HepG2 (cell line): Measurements from ENCODE around the gene SH3BP2.

ENCODE experiments used
- ATF2 ChIP-seq: sonication (generic); formaldehyde crosslinking; IDR thresholded peaks from 2 replicates; pipeline ENCODE4 v1.4.0; 2020; ENCODE audit warnings: missing genetic modification reagents
- CTCF ChIP-seq: sonication (generic); formaldehyde crosslinking; IDR thresholded peaks from 2 replicates; pipeline ENCODE4 v1.5.0; 2020; ENCODE audit warnings: mild to moderate bottlenecking, missing genetic modification reagents, moderate library complexity
- NR2F1 ChIP-seq, 2 experiments: fragments of 450-650 bp in 1 of 2; formaldehyde crosslinking in 1 of 2; IDR thresholded peaks; 2 replicates each; pipeline versions ENCODE4 v1.5.0 to v1.6.1; 2016 to 2020; ENCODE audit warnings: mild to moderate bottlenecking in 1 of 2, missing compliant biosample characterization in 1 of 2, missing genetic modification reagents in 1 of 2, moderate library complexity in 1 of 2

GRCh38 chr4:2812612-2813354, 19.9 kb downstream of the SH3BP2 start:
- TF ChIP-seq CTCF: no peak
- no peak for TF ChIP-seq ATF2 (CRISPR knock-in tag)
- no peak for TF ChIP-seq NR2F1 (CRISPR knock-in tag; IDR thresholded peaks at IDR 0.05)
